Endothelial cell of hepatic sinusoid (primary cell): ENCODE data around the gene BICD1.

Experiments
- in situ Hi-C: cut with HindIII; loops from 2 replicates; pipeline ENCODE4 v1.10.0; 2017; ENCODE audit warnings: low sequenced_read_pairs

BICD1 gene

GRCh38 chr12:32100888-32101287 is 5.8 kb upstream of the BICD1 start:
- in situ Hi-C loops: no loop called here

GRCh38 chr12:32102234-32102633 is 4.4 kb upstream of the BICD1 start:
- in situ Hi-C loops: no loop called here

DNA sequence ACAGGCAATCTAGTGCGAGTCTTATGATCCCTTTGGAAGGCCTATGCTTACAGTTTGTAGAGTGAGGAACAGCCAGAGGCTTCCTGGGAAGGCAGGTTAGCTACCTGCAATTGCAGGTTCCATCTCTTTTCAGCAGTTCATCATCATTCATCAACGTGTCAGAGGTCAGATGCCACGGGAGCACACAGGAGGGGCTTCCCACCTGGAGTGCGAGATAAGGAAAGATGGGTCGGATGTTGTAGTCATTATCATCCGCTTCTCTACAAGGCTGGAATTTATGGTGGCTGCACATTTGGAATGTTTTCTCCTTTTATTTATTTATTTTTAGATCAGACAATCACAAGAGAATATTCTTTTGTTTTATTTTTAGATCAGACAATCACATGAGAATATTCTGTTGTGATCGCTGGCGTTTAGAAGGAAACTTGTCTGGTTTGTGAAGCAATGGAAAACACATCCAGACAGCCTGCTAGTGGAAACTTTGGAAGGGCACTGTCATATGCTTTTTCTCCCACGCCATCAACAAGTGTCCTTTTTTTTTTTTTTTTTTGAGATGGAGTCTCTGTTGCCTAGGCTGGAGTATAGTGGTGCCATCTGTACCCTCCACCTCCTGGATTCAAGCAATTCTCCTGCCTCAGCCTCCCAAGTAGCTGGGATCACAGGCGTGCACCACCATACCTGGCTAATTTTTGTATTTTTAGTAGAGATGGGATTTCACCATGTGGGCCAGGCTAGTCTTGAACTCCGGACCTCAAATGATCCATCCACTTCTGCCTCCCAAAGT is 1.9 kb upstream of the BICD1 start:
- in situ Hi-C loops: no loop called here

GRCh38 chr12:32105986-32106516 is 596 bp upstream of the BICD1 start:
- in situ Hi-C loops: no loop called here

DNA sequence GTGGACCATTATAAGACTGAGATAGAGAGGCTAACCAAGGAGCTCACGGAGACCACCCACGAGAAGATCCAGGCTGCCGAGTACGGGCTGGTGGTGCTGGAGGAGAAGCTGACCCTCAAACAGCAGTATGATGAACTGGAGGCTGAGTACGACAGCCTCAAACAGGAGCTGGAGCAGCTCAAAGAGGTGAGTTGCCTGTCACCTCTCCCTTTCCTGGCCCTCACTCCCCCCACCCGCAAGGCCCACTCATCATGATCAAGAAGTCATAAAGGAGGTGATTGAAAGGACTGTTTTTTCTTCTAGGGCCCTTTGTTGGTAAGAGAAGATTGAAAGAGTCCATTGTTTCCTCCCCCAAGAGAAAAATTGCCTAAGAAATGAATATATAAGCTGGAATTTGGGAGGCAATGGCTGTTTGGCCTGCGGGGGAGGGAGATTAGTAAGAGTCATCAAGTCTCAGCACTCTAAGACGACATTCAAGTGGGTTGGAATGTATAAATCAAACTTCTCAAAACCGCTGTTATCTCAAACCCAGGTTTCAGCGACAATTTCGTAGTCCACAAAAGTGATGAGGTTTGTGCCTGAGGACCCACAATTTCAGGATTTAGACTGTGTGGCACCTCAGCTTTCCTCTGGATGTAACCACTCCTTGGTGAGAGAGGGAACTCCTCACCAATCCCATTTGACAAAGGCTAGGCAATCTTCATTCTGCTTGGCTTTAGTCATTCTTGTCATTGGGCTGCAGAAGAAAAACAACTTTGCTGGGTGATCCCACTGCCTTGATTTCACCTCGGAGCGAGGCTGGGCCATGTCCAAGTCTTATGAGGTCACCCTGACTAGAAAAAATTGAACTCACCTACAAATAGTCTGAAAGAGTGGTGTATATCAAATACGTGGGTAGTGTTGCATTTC is 966 bp downstream of the BICD1 start:
- in situ Hi-C loops: no loop called here

- in situ Hi-C loops: no loop called here
Measured at GRCh38 chr12:32108787-32109186, 2.1 kb downstream of the BICD1 start.

DNA sequence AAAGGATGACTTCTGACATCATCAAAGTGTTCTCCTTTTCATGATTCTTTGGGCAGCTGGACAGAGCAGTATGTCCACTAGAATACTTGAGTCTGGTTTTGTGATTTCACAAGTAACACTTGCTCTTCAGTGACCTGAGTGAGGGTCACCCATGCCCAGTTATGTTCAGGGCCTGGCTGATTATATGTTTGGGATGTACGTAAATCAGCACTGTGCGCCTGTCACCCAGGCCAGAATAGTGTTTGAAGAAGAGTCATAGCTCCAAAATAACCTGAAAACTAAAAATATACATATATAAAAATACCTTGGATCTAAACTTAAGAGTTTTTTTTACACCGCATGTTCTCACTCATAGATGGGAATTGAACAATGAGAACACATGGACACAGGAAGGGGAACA is 3.8 kb downstream of the BICD1 start:
- in situ Hi-C loops: no loop called here

DNA sequence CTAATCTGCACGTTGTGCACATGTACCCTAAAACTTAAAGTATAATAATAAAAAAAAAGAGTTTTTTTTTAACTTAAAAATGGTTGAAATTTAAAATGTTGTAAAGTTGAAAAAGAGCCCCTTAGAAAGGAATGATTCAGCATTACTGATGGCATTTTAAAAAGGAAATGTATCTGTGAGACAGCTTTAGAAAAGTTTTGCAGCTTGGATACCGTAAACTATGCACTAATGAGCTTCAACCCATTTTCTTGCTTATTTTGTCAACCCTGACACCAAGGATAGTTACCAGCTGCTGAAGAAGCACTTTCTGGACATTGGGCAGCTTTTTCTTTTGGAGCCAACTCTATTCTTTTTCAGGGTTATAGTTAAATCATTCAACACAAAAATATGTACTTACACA is 4.3 kb downstream of the BICD1 start:
- in situ Hi-C loops: no loop called here

DNA sequence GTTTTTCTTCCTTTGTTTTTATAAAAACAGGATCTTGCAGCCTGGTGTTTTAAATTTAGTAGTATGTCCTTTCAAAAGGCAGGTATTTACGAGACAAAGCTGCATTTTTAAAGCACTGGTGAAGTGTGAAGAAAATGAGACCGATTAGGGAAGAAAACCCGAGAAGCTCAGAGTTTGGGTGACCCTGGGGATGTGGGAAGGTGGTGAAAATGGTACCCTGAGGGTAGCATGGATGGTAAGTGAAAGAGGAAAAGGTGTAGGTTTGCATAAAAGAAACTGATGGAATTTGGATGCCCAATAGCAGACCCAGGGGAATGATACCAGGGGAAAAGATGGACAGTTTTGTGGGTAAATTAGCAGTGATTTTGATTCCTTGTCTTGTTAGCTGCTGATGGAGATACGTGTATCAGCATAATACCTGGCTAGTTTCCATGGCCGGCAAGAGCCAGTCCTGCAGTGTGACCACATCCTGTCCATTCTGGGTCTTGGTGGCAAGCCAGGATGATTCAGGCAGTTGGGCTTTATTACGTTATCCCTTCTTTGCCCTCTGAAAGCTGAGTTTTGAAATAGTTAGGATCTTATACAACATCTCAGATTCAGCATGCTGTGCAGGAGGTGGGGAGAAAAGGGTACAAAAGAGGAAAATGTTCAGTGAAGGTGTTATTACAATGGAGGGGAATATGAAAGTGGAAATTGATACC is 8.9 kb downstream of the BICD1 start:
- in situ Hi-C loops: no loop called here

DNA sequence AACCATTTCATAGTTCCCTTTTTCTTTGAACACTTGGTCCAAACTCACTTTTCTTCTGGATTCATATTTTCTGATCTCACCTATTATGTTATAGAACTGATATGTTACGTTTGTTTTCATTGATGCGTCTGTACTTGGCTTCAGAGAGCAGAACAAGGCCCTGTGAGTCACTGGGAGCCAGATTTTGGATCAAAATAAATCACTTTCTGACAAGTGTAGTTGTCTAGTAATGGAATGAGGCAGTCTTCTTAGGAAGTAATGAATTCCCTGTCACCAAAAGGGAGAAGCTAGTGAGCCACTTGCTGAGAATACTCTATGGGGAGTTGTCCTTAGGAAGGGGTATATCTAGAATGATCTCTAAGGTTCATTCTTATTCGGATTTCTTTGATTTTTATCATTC is 10.2 kb downstream of the BICD1 start:
- in situ Hi-C loops: no loop called here

- in situ Hi-C loops: no loop called here
Measured at GRCh38 chr12:32117316-32117715, 10.7 kb downstream of the BICD1 start.

- in situ Hi-C loops: no loop called here
Measured at GRCh38 chr12:32118806-32119205, 12.2 kb downstream of the BICD1 start.

DNA sequence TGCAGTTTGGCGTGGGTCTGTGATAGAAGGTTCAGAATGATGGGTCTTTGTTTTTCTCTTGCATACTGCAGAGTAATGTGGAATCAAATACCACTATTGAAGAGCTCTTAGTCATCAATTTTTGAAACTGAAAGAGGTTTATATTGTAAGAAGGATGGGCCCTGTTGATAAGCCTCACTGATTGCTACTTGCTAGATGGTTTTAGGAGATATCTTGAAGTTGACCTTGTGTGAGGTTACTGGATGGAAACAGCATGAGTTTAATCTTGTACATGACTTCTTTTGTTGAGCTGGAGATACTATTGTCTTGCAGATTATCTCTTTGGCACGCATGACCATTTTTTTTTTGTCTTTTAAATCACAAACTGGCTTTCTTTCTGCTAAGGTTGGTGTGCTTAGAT is 13.8 kb downstream of the BICD1 start:
- in situ Hi-C loops: no loop called here

DNA sequence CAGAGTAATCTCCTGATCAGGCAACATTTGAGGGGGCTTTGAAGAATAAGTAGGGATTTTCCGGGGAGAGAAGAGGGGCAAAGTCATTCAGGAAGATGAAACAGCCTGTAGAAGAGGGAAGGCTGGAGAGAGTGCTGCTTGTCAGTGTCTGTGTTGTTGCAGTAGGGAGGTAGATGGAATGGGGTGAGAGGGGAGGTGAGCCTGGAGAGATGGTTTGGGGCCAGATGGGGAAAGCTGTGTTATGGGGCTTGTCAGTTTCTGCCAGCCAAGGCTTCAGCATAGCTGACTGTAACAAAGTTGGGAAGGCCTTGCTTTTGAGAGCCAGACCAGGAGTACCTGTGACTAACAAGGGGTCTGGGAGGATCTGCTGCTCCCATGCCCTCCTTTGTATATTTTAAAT is 18.0 kb downstream of the BICD1 start:
- in situ Hi-C loops: no loop called here

DNA sequence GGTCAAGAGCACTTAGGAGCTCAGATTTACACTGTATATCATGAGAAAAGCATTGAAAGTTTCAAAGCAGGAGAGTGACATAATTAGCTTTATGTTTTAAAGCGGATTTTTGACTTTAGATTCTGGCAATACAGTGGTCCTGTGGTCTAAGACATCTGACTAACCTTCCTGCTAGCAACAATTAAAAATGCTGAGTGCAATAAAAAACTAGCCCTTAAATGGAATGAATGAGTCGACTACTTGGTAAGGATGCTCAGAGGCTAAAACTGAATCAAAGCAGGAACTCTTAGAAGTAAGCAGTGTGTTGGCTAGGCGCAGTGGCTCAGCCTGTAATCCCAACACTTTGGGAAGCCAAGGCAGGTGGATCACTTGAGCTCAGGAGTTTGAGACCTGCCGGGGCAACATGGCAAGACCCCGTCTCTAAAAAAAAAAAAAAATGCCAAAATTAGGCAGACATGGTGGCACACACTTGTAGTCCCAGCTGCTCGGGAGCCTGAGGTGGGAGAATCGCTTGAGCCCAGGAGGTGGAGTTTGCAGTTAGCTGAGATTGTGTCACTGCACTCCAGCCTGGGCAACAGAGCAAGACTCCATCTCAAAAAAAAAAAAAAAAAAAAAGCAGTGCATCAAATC is 18.9 kb downstream of the BICD1 start:
- in situ Hi-C loops: no loop called here

GRCh38 chr12:32126720-32127119 is 20.1 kb downstream of the BICD1 start:
- in situ Hi-C loops: no loop called here

DNA sequence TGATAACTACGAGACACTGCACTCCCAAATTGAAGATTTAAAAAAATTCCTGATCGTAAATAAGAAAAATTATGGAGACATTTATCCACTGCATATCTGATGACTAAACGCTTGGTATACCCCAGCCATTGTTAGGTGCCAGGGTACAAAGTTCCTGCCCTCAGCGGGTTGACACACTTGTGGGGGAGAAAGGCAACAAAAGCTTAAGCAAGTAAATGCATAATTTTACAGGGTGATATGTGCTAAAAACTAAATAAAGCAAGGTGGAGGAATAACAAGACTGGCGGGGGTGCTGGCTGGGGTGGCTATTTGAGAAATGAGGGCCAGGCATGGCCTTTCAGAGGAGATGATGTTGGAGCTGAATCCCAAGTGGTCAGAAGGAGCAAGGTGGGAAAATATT is 25.0 kb downstream of the BICD1 start:
- in situ Hi-C loops: no loop called here

- in situ Hi-C loops: no loop called here
Measured at GRCh38 chr12:32134101-32134888, 27.6 kb downstream of the BICD1 start.

GRCh38 chr12:32135967-32136366 is 29.3 kb downstream of the BICD1 start:
- in situ Hi-C loops: no loop called here

DNA sequence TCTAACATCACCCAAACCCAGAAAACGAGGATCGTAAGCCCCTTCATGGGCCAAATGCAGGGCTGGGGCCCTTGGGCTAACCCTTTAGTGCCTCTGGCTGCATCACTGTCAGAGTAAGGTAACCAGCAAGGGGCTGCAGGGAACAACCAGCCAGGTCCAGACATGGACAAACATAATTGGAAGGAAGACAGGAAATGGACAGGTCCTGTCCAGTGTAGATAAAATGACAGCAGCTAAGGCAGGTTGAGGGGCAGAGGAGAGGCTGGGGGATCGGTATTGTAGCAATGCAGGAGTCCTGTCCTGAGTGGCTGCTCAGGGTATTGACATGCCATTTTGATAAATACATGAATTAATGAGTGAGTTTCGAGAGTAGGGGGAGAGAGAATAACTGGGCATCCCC is 29.8 kb downstream of the BICD1 start:
- in situ Hi-C loops: no loop called here
